Cardiac muscle cell (in vitro differentiated cells and primary cell): Measurements from ENCODE around the gene GAREM1. TPM values are rescaled to one million over a fixed set of nuclear protein-coding genes. Genes with fewer than 3 reads are reported as not detected.

ENCODE experiments used
- DNase-seq, 2 donors: peaks; one replicate each; pipeline versions ENCODE4 v3.0.0 to v3.0.0-alpha.2; 2010 to 2017; ENCODE audit warnings: low read depth in 1 of 2, low spot score in 1 of 2
- H3K27ac ChIP-seq: fragments of 200-600 bp; sonication (generic); 2 replicates; pipeline ENCODE4 v1.5.1; 2016
- H3K27me3 ChIP-seq: fragments of 200-600 bp; sonication (generic); 2 replicates; pipeline ENCODE4 v1.6.0; 2016; ENCODE audit warnings: control low read depth
- H3K36me3 ChIP-seq: fragments of 200-600 bp; sonication (generic); 2 replicates; pipeline ENCODE4 v1.5.1; 2016; ENCODE audit warnings: control low read depth
- H3K4me1 ChIP-seq: fragments of 200-600 bp; sonication (generic); 2 replicates; pipeline ENCODE4 v1.8.1; 2017; ENCODE audit warnings: low read depth, mild to moderate bottlenecking, mixed run types
- H3K4me3 ChIP-seq: fragments of 200-600 bp; sonication (generic); 2 replicates; pipeline ENCODE4 v1.5.1; 2016; ENCODE audit warnings: mild to moderate bottlenecking
- H3K9me3 ChIP-seq: fragments of 200-600 bp; sonication (generic); 2 replicates; pipeline ENCODE4 v1.5.1; 2017; ENCODE audit warnings: low read depth, mild to moderate bottlenecking, control low read depth
- CTCF ChIP-seq: IDR thresholded peaks from 2 replicates; pipeline ENCODE4 v1.5.1; 2012; ENCODE audit warnings: low read depth, mild to moderate bottlenecking, low read length
- polyA plus RNA-seq: library from polyadenylated mRNA; unstranded; fragments of >200 nt; fragmentation: Nextera tagmentation; extraction: Ambion mirVana; gene quantifications from 2 replicates; pipeline ENCODE4 v1.2.1, GENCODE V29; 2016
- total RNA-seq: library from RNA; depleted of rRNA; stranded (reverse); fragments of >200 nt; gene quantifications from 2 replicates; pipeline ENCODE4 v1.2.3, GENCODE V29; 2016

Gene GAREM1
- total and polyA plus RNA-seq, 2 experiments from 2014 or later, result 14.2 to 17.3 TPM

GRCh38 chr18:32286749-32287148 is 183.9 kb downstream of the GAREM1 start:
- Histone ChIP-seq H3K27ac (no peak overlapping the region), H3K9me3 (no peaks in the 10 kb centered on the region), H3K4me3 (no peak overlapping the region), H3K36me3 (peaks cover 7% of the 10 kb centered on the region), H3K4me1 (no peaks in the 10 kb centered on the region), H3K27me3 (no peaks in the 10 kb centered on the region)
- no peak for TF ChIP-seq CTCF
- no peak for DNase-seq

- Histone ChIP-seq H3K36me3 (peaks cover 7% of the 10 kb centered on the region), H3K9me3 (no peaks in the 10 kb centered on the region), H3K27me3 (no peaks in the 10 kb centered on the region), H3K4me1 (no peaks in the 10 kb centered on the region), H3K27ac (no peak overlapping the region), H3K4me3 (no peak overlapping the region)
- DNase-seq, result no peak
- TF ChIP-seq CTCF, result no peak
These were observed 186.4 kb downstream of the GAREM1 start for GRCh38 chr18:32284284-32284683.

GRCh38 chr18:32280911-32281310 is 189.8 kb downstream of the GAREM1 start:
- Histone ChIP-seq H3K36me3 (no peaks in the 10 kb centered on the region), H3K27me3 (no peaks in the 10 kb centered on the region), H3K4me3 (no peak overlapping the region), H3K9me3 (no peaks in the 10 kb centered on the region), H3K27ac (no peak overlapping the region), H3K4me1 (no peaks in the 10 kb centered on the region)
- TF ChIP-seq CTCF, result no peak
- DNase-seq, result no peak

GRCh38 chr18:32280188-32280783 is 190.4 kb downstream of the GAREM1 start:
- TF ChIP-seq CTCF, result no peak
- Histone ChIP-seq H3K4me1 (no peaks in the 10 kb centered on the region), H3K4me3 (no peak overlapping the region), H3K27me3 (no peaks in the 10 kb centered on the region), H3K9me3 (no peaks in the 10 kb centered on the region), H3K27ac (no peak overlapping the region), H3K36me3 (no peaks in the 10 kb centered on the region)
- no peak for DNase-seq

- no peaks in the 10 kb centered on the region for H3K4me1 ChIP-seq
- H3K27me3 ChIP-seq, result no peaks in the 10 kb centered on the region
- H3K9me3 ChIP-seq, result no peaks in the 10 kb centered on the region
- DNase-seq, result no peak
- no peak for TF ChIP-seq CTCF
- no peak overlapping the region for H3K27ac ChIP-seq
- no peak overlapping the region for H3K4me3 ChIP-seq
- H3K36me3 ChIP-seq, result no peaks in the 10 kb centered on the region
These were observed 192.4 kb downstream of the GAREM1 start for GRCh38 chr18:32278177-32278799.
